GM18520 (cell line): ENCODE results near the gene SLC17A1.
"Not testable (repeated sequence)": the region's sequence is repeated elsewhere in the genome, so short reads cannot be mapped to it uniquely, and the experiment has no call there.

ENCODE experiments used
- ATAC-seq: cut with Tn5 transposase; IDR thresholded peaks from one replicate; pipeline ENCODE4 v1.9.1; 2021; ENCODE audit not compliant: unreplicated experiment

SLC17A1 gene

DNA sequence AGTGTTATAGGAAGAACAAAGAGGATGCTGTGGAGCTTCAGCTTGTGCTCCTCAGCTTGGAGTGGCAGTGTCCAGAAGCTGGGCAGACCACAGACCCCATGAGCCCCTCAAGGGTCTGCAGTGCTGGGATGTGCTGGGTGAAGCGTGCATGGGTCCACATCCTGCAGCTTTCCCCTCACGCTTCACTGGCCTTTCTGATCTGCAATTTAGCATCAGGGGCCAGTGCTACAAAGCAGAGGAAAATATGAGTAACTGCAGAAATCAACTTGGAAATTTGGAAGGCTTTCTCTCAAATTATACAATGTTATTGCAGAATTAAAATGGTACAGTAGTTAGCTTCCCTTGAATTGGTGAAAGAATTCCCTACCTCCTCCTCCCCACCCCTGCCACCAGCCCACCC lies 67.2 kb downstream of the SLC17A1 start:
- no peak for ATAC-seq

DNA sequence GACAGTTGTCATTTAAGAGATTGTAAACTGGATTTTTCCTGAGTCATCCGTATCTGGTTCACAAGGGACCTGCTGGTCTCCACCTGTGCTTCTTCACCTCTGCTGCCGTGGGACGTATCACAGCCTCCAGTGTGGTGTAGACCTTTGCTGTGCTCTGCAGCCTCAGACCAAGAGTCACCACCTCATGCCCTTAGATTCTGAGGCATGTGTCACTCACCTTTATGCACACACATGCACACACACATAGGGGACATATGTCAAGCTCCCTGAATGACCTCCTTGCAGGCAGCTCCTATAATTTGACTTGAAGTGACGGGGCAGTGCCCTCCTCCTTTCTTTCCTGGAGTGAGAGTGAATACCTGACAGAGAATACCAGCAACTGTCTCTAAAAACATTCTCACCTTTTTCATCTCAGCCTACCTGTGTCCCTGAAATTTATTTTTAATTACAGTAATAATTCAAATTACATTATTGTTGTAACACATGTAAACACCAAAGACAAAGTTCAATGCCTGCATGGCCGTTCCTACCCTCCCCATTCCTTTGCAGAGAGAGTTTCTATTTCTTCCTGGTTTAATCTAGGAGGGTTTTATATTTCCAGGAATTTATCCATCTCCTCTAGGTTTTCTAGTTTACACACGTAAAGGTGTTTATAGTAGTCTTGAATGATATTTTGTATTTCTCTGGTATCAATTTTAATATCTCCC lies 73.8 kb downstream of the SLC17A1 start:
- no peak for ATAC-seq

DNA sequence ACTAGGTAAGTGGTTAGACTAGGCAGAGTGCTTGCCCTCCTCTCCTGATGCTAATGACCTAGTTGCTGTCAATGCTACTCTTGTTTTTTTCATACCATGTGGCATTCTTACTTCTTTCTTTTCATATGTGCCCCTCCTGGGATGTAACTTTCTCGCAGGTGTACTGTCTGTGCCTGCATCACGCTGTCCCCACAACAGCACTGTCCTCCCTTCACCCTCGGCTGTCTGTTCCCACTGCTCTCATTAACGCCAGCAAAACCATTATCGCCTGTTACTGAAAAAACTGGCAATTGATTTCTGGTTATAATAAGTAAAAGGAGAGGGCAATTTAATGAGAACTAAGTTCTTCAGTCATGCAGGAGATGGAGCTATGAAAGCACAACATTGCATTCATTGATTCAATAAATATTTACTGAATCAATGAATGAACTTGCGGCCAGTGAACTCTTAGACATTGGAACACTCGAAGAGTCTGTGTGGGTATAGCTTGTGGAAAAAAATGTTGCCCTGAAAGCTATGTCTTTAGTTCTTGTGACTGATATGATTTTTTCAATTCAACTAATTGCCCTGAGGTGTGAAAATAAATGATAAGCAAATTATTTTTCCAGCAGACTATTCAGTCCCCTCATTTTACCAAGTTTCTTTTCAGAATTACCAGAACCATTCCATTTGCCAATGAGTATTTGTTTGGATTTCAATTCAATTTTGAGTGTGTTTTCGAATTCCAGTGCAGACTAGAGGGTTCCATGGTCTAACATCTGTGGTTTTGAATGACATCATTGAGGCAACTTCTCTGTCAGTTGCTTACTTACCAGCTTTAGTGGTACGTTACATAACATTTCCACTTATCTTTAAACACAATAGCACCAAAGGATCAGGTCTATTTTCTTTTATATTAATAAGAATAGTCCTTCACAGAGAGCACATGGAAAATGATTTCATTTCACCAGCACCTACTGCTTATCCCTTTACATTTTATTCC lies 75.2 kb downstream of the SLC17A1 start:
- ATAC-seq: no peak

DNA sequence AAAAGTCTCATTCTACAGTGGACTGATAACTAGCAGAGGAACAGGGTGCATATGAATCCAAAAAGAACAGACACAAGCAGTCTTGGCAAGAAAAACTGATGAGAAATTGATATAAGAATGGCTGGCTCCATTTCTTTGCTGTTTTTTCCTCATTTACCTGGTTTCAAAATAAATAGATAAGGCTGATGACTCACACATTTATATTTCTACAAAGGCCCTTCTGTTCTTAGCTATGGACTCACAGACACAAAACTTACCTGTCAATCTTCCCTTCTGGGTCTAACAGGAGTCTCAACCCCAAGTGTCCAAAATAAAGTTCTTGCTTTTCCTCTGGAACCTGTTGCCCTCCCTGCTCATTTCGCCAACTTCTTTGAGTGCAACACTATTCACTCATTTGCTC lies 76.4 kb downstream of the SLC17A1 start:
- no peak for ATAC-seq

DNA sequence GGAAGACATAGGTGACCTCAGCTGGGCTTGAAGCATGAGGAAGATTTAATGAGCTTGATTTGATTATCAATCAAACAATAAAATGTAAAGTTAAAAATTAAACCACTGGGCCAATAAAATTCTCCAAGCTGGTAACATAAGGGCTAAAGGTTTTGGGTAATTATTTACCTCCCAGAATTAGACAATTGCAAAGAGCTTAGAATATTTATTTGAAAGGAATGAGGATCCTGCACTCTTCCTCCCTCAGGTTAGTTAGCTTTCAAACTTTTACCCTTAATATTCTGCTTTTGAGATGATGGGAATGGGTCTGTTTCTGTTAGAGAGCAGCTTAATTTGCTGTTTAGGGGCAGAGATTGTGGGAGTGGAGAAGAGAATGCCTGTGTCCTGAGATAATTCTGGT lies 77.3 kb downstream of the SLC17A1 start, which contains the start of gene SLC17A4:
Gene SLC17A4 (plus strand): TSS at position 208 of the 400 bp plus-strand sequence. CDS start 7,221 bp downstream, outside the sequence.
- ATAC-seq: no peak

DNA sequence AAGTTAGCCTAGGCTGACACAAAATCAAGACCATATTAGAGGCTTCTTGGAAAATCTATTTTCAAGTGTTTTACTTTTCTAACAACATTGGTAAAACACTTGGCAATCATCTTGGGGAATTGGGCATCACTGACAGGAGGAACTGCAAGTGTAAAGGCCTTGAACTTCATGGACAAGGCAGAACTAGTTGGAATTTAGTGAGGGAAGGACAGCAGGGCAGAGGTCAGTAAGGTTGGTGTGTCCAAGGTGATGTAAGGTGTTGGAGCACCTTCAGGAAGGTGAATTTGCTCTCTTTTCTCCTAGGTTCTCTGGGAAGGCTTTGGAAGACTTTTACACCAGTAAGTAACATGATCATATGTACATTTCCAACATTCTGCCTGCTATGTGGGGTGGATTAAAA lies 78.8 kb downstream of the SLC17A1 start:
- no peak for ATAC-seq

DNA sequence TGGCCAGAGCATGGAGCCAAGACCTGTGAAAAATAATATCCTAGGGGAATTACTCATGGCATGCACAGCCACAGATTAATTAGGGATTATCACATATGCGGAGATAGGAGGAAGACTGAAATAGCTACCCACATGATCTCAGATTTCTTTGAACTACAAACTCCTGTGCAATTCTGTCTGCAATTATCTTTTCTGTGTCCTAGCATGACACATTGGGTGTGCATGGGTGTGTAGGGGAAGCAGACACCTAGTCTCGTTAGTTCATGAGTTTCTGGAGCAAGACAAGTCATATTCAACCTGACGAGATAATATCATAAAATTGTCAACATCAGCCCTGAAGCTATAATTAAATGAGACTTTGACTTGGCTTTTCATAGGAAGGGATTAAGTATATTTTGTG lies 80.9 kb downstream of the SLC17A1 start:
- no peak for ATAC-seq

DNA sequence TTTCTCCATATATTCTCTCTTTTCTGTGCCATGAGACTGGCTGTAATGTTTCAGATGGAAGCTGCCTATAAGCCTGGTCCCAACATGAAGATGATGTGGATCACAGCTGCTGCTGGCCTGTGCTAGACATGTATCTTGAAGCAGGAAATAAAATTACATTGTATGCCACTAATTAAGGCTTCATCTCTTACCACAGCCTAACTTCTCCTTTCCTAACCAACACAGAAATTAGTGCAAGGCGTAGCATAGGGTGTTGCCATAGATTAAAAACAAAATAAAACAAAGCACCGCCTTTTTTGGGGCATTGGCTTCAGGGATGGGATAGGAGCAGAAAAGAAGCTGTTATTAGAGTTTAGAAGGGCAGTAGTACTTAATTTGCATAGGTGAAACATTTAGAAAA lies 82.0 kb downstream of the SLC17A1 start:
- no peak for ATAC-seq

DNA sequence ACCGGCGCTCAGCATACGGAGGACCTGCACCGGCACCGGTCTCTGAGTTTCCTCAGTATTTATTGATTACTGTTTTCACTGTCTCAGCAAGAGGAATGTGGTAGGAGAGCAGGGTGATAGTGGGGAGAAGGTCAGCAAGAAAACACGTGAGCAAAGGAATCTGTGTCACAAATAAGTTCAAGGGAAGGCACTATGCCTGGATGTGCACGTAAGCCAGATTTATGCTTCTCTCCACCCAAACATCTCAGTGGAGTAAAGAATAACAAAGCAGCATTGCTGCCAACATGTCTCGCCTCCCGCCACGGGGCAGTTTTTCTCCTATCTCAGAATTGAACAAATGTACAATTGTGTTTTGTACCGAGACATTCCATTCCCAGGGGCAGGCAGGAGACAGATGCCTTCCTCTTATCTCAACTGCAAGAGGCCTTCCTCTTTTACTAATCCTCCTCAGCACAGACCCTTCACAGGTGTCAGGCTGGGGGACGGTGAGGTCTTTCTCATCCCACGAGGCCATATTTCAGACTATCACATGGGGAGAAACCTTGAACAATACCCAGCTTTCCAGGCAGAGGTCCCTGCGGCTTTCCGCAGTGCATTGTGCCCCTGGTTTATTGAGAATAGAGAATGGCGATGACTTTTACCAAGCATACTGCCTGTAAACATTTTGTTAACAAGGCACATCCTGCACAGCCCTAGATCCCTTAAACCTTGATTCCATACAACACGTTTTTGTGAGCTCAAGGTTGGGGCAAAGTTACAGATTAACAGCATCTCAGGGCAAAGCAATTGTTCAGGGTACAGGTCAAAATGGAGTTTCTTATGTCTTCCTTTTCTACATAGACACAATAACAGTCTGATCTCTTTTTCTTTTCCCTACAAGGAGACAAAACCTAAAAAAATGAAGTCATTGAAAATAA lies 83.0 kb downstream of the SLC17A1 start:
- not testable (repeated sequence) for ATAC-seq

DNA sequence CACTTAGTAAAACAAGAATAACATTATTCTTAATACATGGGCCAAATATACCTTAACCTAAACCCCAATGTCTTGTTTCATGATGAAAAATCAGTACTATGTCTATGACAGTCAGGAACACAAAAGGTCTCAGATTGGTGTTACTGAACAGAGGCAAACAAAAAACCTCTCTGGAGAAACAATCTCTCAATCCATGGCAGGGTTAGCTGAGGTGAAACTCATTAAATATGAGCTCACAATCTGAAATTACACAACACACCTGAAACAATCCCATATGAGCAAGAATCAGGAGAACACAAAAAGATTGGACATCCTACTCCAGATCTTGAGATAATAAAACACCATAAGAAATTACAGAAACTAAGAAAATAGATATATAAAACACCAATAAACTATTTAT lies 83.8 kb downstream of the SLC17A1 start:
- ATAC-seq: no peak

DNA sequence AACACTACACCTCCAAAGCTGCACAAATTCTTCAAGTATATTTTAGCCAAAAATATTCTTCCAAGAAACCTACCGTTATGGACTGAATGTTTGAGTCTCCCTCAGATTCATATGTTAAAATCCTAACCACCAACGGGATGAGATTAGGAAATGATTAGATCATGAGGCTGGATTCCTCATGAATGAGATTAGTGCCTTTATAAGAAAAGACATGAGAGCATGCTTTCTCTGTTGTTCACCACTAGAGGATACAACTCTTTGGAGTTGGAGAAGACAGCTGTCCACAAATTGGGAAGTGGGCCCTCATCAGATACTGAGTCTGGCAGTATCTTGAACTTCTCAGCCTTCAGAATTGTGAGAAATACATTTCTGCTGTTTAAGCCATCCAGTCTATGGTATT lies 84.4 kb downstream of the SLC17A1 start:
- ATAC-seq: no peak

DNA sequence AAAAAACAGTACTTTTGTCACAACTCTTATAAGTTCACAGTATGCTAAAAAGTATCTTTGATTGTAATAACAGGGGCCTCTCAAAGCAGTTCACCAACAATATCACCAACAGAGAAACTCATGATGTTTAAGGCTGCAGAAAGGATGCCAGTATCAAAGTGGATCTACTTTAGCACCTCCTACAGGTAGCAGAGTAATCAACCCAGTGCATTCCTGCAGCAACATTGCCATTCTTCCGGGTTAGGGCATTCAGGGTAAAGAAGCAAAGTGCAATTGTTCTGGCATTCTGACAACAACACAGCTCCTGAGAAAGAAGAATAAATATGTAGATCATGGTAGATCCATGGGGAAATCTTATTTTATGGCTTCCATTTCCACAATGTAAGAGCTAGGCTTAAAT lies 84.9 kb downstream of the SLC17A1 start:
- no peak for ATAC-seq

DNA sequence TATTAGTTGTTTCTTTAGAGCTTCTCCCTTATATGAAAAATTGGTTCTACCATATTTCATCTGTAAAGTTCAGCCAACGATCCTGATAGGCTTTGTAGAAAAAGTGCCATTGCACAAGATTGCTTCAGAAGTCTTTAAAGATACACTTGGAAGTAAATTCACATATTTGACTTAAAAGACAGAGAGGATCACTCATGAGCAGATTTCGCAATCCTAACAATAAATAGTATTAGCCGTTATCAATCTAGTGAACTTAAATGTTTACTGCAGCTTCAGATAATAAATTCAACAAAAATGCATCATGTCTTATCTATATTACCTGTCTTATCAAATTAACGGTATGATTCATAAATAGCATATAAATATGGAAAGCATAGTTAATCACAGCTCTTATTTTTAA lies 86.0 kb downstream of the SLC17A1 start:
- ATAC-seq: no peak

DNA sequence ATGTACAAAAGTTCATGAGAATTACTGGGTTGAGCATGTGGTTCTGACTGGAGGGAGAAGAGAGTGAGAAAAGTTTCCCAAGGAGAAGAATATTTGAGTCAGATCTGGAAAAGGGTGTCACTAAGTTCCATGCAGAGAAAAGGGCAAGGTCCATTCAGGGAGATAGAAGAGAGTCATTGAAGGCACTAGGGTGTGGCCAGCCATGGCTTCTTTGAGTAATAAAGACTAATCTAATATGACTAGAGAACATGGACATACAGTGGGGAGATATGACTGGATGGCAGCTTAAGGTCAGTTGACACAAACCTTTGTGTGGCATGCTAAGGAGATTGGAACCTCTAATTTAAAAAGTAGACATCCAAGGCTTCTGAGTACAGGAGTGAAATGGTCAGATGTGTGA lies 88.0 kb downstream of the SLC17A1 start:
- no peak for ATAC-seq

DNA sequence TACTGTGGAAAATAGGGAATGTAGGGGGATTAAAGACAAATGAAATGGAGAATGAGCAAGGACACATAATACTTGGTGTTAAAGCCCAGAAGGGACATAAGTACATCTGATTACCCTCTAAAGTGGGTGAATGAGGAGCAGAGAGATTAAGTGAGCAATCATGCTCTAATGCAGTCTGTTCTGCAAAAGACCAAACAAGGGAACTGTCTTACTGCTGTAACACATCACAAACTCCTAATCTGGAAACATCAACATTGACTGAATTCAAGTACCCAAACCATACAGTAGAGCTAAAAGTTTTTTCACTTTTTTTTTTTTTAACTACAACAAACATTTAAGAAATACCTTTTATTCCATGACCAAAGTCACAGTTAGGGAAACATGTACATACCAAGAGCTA lies 96.6 kb downstream of the SLC17A1 start:
- no peak for ATAC-seq
